Activated CD8-positive, alpha-beta memory T cell treated with anti-CD3 and anti-CD28 coated beads, Interleukin-2, amount 50 U/mL, for 4 hours (primary cell): Measurements from ENCODE around the gene TNFAIP8L2.
A peak's percentile ranks its signal among the peaks of the same experiment; 100 is the strongest.
"Not testable (repeated sequence)": the region's sequence is repeated elsewhere in the genome, so short reads cannot be mapped to it uniquely, and the experiment has no call there.

Experiments used
- DNase-seq: peaks from one replicate; pipeline ENCODE4 v3.0.0-alpha.2; 2020

Gene TNFAIP8L2

DNA sequence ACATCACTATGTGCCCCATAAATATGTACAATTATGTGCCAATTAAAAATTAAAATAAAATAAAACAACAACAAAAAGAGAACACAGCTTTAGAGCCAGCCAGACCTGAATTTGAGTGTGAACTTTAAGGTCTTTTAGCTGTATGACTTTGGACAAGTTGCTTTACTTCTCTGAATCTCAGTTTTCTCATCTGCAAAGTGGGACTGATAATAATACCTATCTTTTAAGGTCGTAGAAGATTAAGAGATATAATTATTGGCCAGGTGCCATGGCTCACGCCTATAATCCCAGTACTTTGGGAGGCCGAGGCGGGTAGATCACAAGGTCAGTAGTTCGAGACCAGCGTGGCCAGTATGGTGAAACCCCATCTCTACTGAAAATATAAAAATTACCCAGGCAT is 36.9 kb downstream of the TNFAIP8L2 start:
- no peak for DNase-seq

DNA sequence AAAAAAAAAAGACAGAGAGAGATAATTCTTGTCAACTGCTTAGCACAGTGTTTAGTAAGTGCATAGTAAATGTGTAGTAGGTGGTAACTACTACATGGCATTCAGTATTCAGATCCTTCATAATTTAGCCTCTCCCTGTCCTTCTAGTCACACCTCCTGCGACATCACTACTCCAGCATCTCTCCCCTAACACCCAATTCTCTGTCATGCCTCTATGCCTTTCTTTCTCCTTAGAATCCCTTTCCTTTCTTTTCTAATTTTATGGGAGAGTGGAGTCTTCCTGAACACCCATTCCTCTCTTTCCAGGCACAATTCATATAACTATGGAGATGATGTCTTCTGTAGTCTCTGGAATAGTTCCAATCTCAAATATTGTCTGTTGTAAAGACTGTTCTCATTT is 37.4 kb downstream of the TNFAIP8L2 start:
- DNase-seq = no peak

DNA sequence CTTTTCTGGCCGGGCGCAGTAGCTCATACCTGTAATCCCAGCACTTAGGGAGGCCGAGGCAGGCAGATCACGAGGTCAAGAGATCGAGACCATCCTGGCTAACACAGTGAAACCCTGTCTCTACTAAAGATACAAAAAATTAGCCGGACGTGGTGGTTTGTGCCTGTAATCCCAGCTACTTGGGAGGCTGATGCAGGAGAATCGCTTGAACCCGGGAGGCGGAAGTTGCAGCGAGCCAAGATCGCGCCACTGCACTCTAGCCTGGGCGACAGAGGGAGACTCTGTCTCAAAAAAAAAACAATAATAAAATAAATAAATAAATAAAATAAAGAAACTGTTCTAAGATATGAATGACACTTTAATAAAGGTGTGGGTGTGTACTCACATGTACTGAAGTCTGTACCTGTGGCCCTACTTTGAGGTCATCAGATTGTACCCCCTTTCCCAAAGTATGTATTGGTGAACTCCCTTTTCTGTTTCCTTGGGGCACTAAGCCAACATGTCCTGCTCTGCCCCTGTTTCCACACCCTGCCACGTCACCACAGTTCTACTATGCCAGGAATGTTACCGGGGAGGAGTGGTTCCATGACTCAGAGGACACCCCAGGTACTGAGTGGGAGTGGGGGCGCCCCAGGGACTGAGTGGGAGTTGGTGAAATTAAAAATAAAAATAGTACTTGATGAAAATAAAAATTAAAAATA is 38.6 kb downstream of the TNFAIP8L2 start:
- not testable (repeated sequence) for DNase-seq

- peak; percentile 42 for DNase-seq
Observed at GRCh38 chr1:151196292-151196800, 39.9 kb downstream of the TNFAIP8L2 start.

DNA sequence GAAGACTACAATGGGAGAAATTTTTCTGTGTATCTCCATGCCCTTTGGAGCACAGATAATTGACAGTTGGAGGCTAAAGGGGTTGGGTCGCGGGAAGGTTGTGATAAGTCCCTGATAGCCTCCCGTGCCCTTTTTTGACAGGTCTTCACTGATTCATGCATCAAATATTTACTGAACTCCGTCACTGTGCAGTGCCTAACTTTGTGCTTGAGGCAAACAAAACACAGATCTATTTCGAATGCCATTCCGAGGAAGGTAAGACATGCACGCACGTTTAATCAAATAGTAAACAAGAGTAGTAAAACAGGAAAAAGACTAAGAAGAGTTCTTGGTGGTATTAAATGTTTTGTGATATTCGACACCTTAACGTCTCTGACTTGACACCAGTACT is 41.4 kb downstream of the TNFAIP8L2 start:
- no peak for DNase-seq

DNA sequence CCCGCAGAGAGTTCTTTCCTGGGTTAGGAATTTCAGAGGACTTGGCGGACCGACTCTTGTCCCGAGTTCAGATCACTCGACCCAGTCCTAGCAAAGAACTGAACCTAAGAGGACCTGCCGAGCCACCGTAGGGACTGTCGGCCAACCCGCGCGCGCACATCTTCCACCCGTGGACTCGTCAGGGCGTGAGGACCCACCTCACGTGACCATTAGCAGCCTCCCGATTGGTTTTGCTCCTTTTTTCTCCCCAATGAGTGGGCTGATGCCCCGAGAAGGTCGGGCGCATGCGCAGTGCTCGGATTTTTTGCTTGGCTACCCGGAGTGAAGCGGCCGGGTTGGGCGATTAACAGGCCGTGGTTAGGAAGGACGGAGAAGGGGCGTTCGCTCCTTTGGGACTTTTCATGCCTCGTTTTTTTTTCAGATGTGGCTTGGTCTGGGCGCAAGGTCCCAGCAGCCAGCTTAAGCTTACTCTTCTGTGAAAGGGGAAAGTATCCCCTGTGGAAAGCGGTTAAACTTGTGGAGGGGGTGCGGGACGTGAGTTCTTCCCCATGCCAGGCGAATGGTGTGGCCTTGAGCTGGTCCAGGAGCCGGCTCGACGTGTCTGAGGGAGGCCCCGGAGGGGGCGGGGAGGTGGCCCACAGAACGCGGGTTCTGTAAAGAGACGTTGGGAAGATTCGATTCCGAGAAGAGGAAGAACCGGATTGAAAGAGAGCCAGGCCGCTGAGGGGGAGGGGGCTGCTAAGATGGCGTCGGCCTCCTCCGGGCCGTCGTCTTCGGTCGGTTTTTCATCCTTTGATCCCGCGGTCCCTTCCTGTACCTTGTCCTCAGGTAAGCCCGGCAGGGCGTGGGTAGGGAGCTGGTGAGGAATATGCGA is 42.0 kb downstream of the TNFAIP8L2 start, which contains the start of gene PIP5K1A:
TSS of gene PIP5K1A (plus strand) at position 299 of the 874 bp plus-strand sequence. CDS start at position 744, 445 bp downstream.
- peak; percentile 99 for DNase-seq

DNA sequence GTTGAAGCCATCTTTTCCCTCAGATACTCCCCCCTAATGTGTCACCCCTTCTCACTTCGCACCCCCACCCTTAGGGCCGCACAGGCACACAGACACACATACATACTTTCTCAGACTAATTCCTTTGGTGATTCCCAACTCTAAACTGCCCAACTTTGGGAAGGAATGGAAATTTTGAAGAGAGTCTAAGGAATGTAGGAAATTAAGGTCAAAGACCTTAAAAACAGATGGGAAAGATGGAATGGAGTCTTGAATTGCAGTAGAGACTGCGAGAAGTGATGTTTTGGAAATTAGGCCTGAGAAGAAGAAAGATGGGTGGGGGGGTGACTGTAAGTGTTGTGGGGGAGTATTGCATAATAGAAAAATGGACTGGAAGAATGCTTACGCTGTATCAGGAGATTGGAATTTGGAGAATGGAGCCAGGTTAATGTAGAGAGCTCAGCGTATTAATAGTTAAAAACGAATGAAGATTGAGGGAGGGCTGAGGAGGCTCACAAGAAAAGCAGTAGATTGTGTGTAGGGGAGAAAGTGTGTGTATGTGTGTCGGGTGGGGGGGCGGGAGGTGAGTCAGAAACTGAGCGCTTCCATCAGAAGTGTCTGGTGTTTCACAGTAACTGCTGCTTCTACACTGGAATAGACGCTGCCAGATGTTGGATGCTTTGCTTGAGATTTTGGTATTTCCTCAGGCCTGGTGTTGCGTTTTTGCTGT is 43.6 kb downstream of the TNFAIP8L2 start:
- no peak for DNase-seq

- not testable (repeated sequence) for DNase-seq
Observed at GRCh38 chr1:151205381-151205965, 49.0 kb downstream of the TNFAIP8L2 start.
